AG09319 (cell line): Measurements from ENCODE around the gene METTL27.
"Not testable (repeated sequence)": the region's sequence is repeated elsewhere in the genome, so short reads cannot be mapped to it uniquely, and the experiment has no call there.

Source experiments
- DNase-seq: peaks from one replicate; pipeline ENCODE4 v3.0.0-alpha.2; 2010; ENCODE audit warnings: low read depth; ENCODE audit errors: extremely low read depth
- TF ChIP-seq, protein P1 (sequence below): IDR thresholded peaks from 2 replicates; pipeline ENCODE4 v1.5.1; 2011; ENCODE audit warnings: low read depth, mild to moderate bottlenecking, inconsistent platforms, low read length, moderate library complexity

The METTL27 gene

DNA sequence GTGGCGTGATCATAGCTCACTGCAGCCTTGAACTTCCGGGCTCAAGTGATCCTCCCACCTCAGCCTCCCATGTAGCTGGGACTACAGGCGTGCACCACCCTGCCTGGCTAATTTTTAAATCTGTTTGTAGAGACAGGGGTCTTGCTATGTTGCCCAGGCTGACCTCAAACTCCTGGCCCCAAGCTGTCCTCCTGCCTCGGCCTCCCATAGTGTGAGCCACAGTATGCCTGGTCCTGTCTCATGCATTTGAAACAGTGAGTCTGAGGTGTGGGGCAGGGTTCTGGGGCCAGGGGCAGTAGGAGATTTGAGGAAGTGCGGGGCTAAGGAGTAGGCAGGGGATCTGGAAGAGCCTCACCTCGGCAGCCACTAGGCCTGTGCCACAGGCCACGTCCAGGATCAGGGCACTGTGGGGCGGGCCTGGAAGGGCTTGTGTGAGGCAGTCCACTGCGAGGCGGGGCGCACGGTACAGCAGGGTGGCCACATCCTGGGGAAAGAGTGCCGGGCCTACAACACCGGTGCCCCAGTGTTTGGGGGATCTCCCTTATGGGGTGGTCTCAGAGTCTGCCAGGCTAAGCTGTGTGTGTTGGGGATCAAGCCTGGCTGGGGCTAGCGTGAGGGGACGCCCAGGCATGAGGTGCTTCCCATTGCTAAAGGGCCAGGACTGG is 1.5 kb downstream of the METTL27 start:
- DNase-seq, result no peak
- TF ChIP-seq, protein P1, sequence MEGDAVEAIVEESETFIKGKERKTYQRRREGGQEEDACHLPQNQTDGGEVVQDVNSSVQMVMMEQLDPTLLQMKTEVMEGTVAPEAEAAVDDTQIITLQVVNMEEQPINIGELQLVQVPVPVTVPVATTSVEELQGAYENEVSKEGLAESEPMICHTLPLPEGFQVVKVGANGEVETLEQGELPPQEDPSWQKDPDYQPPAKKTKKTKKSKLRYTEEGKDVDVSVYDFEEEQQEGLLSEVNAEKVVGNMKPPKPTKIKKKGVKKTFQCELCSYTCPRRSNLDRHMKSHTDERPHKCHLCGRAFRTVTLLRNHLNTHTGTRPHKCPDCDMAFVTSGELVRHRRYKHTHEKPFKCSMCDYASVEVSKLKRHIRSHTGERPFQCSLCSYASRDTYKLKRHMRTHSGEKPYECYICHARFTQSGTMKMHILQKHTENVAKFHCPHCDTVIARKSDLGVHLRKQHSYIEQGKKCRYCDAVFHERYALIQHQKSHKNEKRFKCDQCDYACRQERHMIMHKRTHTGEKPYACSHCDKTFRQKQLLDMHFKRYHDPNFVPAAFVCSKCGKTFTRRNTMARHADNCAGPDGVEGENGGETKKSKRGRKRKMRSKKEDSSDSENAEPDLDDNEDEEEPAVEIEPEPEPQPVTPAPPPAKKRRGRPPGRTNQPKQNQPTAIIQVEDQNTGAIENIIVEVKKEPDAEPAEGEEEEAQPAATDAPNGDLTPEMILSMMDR, result no peak

DNA sequence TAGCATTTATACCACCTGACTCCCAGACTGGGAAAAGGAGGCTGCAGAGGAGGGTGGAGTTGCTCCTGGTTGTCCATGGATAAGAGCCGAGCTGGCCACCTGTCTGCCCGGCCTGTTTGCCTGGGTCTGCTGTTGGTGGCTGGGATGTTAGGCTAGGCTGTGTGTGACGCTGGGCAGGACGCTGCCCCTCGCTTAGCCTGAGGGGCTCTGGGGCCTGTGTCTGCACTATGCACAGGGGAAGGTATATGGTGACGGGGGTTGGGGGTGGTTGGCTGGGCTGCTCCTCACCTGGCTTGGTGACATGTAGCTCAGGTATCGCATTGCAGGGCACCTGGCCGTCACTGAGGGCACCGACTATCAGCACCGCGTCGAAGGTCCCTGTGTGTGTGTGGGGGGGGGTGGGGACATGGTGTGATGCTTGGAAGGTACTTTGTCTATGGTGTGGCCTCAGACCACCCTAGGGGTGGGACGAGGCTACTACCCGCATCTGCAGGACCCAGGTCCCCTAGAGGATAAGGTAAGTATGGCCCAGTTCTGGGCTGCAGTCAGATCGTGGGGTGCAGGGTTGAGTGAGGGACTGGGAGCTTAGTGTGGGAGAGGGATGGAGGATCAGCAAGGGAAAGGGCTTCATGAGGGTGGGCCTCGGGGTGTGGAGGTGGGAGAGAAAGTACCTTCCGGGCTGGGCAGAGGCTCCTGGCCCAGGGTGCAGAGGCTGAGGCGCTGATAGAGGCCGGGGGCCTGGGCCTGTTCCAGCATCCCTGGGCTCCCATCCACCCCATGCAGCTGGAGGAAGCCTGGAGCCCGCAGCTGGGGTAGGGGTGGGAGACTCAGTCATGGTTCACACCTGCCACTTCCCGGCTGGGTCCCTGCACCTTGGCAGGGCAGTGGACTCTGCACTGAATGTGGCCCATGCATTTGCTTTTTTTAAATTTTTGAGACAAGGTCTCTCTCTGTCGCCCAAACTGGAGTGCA is 2.3 kb downstream of the METTL27 start:
- TF ChIP-seq, protein P1, result no peak
- DNase-seq, result no peak

DNA sequence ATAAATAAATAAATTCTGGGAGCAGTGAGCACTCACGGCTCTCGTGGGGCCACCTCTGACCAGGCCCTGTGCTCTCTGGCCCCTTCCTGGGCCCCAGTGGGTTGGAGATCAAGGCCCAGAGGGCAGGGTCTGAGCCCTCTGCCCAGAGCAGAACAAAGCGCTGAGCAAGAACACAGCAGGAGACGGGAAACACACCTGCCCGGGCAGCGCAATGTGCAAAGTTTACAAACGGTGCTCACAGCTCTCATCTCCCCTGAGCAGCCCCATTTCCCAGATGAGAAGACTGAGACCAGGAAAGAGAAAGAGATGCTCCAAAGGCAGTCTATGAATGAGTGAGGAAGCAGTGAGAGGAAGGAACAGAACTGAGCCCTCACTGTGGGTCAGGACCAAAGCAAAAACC is 3.0 kb downstream of the METTL27 start:
- TF ChIP-seq, protein P1, result no peak
- no peak for DNase-seq

DNA sequence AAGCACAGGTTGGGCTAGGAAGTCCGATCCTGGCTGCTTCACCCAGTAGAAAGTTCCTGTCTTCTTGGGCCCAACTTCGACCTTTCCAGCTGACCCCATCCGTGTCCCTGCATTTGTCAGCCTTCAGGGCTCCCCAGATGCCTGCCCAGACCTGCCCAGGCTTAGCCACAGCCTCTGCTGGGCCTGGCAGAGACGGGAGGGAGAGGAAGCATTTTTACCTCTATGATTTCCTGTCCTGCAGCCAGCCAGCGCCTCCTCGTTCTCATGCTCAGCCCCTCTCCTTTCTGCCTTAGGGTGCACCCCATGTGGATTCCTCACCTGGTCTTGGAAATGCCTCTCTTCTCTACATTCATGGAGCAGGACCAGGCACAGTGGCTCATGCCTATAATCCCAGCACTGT is 3.7 kb downstream of the METTL27 start:
- TF ChIP-seq, protein P1, result no peak
- no peak for DNase-seq

DNA sequence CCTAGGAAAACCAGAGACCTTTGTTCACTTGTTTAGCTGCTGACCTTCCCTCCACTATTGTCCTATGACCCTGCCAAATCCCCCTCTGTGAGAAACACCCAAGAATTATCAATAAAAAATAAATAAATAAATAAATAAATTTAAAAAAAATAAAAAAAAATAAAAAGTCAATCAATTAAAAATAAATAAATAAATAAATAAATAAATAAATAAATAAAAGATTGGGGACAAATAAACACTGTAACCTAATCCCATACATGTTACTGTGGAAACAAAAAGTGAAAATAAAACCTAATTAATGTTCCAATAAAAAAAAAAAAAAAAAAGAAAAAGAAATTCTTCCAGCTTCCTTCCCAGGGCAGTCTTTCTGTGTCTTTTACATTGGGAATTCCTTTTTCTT is 5.1 kb downstream of the METTL27 start:
- not testable (repeated sequence) for DNase-seq

DNA sequence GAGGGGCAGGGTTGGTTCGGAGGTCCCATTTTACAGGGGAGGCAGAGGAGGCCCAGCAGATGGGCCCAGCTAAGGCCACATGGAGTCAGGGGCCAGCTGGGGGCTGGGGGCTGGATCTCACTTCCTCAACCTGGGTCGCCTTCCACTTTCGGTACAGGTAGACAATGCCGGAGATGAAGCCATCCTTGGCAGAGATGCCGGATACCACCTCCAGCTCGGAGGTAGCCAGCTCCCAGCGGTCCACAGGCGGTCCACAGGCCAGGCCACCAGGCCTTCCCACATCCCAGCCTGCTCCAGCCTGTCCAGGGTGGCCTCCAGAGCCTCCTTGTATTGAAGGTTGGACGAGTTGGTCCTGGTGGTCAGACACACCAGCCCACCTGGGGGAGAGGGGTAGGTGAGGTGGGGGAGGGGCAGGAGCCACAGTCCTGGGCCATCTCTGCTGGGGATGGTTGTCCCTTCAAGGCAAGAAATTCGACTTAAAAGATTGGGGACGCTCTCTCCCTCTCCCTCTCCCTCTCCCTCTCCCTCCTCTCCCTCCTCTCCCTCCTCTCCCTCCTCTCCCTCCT is 7.6 kb downstream of the METTL27 start:
- no peak for DNase-seq

DNA sequence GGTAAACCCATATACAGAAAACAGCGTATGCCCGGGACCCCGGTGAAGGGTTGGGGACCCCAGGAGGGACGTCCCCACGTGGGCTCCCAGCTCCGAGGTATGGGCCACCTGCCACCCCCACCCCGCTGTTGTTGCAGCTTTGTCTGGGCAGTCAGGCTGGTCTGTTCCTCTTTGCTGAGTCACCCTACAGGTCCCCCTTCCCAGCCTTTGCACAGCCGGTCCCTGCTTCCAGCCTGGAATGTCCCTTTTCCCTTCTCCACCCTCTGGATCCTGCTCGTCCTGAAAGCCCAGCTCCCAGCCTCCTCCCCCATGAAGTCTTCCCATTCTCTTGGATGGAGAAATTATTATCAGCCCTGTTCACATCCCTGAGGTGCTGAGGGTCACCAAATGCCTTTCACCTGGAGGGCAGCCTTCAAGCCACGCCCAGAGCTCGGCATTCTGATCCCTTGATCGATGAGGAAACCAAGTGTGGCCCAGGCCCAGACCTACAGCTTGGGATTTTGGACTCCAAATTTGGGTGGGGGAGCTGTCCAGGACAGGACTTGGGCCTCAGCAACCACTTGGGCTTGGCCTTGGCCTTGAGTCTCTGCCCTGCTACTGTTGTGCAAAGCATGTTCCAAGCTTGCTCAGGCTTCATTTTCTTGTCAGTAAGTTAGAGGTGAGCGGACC is 8.9 kb downstream of the METTL27 start:
- TF ChIP-seq, protein P1, result no peak
- no peak for DNase-seq

More for the DNA sequence above, 7.6 kb downstream of the METTL27 start:
- TF ChIP-seq, protein P1, result no peak
